GM12875 (cell line): ENCODE results near the gene SAT2.
A peak's percentile ranks its signal among the peaks of the same experiment; 100 is the strongest.

Source experiments
- H3K4me3 ChIP-seq: one replicate; pipeline ENCODE4 v1.5.1; 2011; ENCODE audit warnings: low read depth, low read length, control low read depth
- TF ChIP-seq, protein P1 (sequence below): IDR thresholded peaks from 2 replicates; pipeline ENCODE4 v1.5.1; 2011; ENCODE audit warnings: low read depth, mild to moderate bottlenecking, control low read depth, inconsistent platforms, low read length, moderate library complexity, borderline replicate concordance; ENCODE audit not compliant: insufficient read depth

The SAT2 gene

DNA sequence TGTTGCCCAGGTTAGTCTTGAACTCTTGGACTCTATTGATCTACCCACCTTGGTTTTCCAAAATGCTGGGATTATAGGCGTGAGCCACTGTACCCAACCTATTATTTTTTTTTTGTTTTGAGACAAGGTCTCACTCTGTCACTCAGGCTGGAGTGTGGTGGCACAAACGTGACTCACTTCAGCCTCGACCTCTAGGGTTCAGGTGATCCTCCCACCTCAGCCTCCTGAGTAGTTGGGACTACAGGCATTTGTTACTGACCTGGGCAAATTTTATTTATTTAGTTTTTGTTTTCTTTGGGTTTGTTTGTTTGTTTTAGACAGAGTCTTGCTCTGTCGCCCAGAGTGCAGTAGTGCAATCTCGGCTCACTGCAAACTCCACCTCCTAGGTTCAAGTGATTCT lies 4.0 kb downstream of the SAT2 start:
- H3K4me3 ChIP-seq = no peak overlapping the region
- TF ChIP-seq, protein P1, sequence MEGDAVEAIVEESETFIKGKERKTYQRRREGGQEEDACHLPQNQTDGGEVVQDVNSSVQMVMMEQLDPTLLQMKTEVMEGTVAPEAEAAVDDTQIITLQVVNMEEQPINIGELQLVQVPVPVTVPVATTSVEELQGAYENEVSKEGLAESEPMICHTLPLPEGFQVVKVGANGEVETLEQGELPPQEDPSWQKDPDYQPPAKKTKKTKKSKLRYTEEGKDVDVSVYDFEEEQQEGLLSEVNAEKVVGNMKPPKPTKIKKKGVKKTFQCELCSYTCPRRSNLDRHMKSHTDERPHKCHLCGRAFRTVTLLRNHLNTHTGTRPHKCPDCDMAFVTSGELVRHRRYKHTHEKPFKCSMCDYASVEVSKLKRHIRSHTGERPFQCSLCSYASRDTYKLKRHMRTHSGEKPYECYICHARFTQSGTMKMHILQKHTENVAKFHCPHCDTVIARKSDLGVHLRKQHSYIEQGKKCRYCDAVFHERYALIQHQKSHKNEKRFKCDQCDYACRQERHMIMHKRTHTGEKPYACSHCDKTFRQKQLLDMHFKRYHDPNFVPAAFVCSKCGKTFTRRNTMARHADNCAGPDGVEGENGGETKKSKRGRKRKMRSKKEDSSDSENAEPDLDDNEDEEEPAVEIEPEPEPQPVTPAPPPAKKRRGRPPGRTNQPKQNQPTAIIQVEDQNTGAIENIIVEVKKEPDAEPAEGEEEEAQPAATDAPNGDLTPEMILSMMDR = no peak

DNA sequence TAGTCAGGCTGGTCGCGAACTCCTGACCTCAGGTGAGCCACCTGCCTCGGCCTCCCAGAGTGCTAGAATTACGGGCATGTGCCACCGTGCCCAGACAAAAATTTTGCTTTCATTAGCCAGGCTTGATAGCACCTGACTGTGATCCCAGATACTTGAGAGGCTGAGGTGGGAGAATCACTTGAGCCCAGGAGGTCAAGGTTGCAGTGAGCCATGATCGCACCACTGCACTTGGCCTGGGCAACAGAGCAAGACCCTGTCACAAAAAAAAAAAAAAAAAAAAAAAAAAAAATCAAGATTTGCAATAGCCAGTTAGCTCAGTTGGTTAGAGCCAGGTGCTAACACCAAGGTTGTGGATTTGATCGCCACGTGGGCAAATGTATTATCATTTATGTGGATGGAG lies 6.8 kb downstream of the SAT2 start:
- H3K4me3 ChIP-seq = no peak overlapping the region
- TF ChIP-seq, protein P1 = no peak

DNA sequence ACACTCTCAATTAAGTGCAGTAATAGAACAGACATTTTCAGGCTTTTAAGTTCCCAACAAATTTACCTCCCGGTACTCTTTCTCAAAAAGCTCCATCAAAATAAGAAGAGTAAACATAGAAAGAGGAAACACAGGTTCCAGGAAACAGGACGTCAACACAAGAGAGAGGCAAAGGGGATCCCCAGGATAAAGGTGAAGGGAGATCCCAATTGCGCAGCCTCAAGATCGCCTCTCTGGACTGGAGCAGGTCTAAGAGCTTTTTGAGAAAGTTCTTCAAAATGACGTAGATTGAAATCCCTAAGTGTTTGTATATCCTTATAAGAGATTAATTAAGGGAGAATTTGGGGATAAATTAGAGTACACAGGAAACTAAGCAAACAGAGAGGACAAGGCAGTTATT lies 9.0 kb downstream of the SAT2 start:
- TF ChIP-seq, protein P1 = no peak
- H3K4me3 ChIP-seq = no peak overlapping the region

DNA sequence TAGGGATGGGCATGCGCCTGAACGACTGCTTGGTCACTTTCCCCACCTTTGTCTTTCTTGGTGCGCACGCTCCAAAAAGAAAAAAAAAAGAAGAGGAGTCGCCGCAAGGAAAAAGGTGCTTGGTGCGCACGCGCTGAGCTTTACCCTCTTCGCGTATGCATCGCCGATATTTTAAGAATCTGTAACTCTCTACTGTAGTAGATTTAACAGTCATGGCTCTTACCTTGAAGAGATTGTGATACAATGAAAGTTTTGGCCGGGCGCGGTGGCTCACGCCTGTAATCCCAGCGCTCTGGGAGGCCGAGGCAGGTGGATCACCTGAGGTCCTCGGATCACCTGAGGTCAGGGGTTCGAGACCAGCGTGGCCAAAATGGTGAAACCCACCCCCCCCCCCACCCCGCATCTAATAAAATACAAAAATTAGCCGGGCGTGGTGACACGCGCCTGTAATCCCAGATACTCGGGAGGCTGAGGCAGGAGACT lies 12.3 kb downstream of the SAT2 start:
- H3K4me3 ChIP-seq = peak overlapping the region; percentile 39
- TF ChIP-seq, protein P1 = no peak

DNA sequence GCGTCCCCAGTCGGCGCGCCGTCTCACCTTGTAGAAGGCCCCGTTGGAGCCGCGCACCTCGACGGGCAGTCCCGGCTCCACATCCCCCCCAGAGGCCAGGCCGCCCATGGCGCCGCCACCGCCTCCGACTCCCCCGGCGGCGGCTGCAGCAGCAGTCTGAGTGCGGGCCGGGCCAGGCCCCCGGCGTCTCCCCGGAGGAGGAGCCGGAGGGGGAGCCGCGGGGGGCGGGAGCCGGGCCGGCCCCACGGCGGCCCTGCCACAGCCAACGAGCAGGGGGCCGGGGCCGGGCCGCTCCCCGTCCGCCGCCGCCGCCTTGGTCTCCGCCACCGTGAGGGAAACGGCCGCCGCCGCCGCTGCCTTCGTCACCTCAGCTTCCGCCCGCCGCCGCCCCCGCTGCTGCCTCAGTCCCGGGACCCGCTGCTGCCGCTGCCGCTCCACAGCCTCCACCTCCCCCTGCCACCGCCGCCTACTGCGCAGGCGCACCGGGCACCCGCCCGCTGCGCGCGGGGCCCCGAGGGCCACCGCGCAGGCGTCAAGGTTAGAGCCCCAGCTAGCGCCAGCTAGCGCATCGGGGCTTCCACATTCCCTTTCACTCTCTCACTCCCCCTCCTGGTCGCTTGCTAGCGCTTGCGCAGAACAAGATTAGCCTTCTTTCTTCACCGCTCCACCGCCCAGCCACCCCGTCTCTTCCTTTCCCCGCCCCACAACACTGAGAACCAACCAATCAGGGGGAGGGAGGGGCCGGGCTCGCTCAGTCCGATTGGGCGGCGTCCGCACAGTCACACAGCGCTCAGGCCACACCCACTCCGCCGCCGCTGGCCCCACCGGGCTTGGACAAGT lies 13.0 kb downstream of the SAT2 start, which contains the start of gene FXR2:
Gene FXR2, minus strand, starts transcription at position 473 of the 840 bp plus-strand sequence. Its CDS starts 365 bp downstream, at position 108.
- H3K4me3 ChIP-seq = peak within 1 kb of the TSS; percentile 89

DNA sequence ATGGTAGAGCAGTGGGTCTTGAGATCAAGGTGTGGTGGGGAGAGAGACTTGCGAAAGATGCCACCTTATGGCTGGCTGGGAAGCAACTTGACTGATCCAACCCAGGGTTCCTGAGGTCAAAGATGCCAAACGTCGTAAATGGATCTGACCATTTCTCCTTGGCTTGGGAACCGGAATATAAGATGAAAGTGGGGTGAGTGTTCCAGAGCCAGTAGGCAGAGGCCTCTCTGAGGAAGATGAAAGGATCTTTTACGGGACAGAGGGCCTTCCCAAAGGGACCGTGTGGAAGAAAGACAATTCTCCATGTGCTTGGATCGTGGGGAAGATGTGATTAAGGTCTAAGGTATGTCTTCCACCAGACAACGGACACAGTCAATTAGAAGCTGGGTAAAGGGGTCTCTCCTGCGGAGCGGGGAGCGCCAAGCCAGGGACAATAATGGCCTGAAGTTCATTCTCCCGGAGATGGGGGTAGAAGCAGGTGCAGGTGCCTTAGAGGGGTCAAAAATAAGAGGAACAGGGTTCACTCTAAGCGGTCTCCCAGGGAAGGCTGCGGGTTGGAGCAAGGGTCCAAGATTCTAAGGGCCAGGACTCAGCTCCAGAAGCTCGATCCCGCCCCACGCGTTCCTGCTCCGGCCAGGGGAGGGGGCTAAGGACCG lies 13.7 kb downstream of the SAT2 start:
- TF ChIP-seq, protein P1 = no peak
- H3K4me3 ChIP-seq = peak overlapping the region; percentile 89

More for the DNA sequence above, 13.0 kb downstream of the SAT2 start, which contains the start of gene FXR2:
- TF ChIP-seq, protein P1 = peak; percentile 80
